ENCODE data around the gene RBM28.

DNA sequence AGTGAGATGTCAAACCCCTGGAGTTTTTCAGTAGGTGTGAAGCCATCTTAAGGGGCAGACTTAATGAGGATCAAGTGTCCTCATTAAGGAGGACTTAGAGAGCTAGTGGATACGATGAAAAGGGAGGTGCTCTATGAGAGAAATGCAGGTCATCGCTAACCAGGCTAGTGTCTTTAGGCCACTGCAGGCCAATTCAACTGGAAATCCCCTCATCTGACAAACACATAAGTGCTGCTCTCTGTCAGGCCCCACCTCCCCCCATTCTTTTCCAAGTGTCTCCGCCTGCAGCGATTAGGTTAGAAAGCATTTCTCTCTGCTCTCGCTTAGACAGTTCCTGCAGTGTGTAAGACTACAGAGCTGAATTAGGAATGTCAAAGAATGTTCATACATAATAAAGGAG lies 33.7 kb downstream of the RBM28 start:
- TF ChIP-seq, protein P1, sequence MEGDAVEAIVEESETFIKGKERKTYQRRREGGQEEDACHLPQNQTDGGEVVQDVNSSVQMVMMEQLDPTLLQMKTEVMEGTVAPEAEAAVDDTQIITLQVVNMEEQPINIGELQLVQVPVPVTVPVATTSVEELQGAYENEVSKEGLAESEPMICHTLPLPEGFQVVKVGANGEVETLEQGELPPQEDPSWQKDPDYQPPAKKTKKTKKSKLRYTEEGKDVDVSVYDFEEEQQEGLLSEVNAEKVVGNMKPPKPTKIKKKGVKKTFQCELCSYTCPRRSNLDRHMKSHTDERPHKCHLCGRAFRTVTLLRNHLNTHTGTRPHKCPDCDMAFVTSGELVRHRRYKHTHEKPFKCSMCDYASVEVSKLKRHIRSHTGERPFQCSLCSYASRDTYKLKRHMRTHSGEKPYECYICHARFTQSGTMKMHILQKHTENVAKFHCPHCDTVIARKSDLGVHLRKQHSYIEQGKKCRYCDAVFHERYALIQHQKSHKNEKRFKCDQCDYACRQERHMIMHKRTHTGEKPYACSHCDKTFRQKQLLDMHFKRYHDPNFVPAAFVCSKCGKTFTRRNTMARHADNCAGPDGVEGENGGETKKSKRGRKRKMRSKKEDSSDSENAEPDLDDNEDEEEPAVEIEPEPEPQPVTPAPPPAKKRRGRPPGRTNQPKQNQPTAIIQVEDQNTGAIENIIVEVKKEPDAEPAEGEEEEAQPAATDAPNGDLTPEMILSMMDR (IDR thresholded peaks at IDR 0.05): no peak
- TF ChIP-seq POLR2AphosphoS5 (IDR thresholded peaks at IDR 0.05; ENCODE audit: low read depth, low read length): no peak

All from Panc1 (cell line).